C4-2B (cell line): Measurements from ENCODE around the gene PRKCH.
"Not testable (repeated sequence)": the region's sequence is repeated elsewhere in the genome, so short reads cannot be mapped to it uniquely, and the experiment has no call there.

Experiments used
- H3K27ac ChIP-seq: fragments of 450-650 bp; 2 replicates; pipeline ENCODE4 v1.5.1; 2017
- CTCF ChIP-seq: fragments of 450-650 bp; conservative IDR thresholded peaks from 2 replicates; pipeline ENCODE4 v1.5.1; 2017; ENCODE audit warnings: mild to moderate bottlenecking
- ZFX ChIP-seq: fragments of 450-650 bp; IDR thresholded peaks from 2 replicates; pipeline ENCODE4 v1.6.1; 2017

The PRKCH gene

GRCh38 chr14:61462566-61463193 is 141.3 kb downstream of the PRKCH start:
- TF ChIP-seq ZFX (no peak), CTCF (no peak)
- no peak overlapping the region for H3K27ac ChIP-seq

- H3K27ac ChIP-seq: no peak overlapping the region
- TF ChIP-seq ZFX (no peak), CTCF (no peak)
Observed at GRCh38 chr14:61463664-61464285, 142.4 kb downstream of the PRKCH start.

GRCh38 chr14:61464539-61465320 is 143.4 kb downstream of the PRKCH start:
- H3K27ac ChIP-seq: not testable (repeated sequence)

GRCh38 chr14:61466249-61466904 is 145.0 kb downstream of the PRKCH start:
- no peak for TF ChIP-seq CTCF
- no peak for TF ChIP-seq ZFX
- no peak overlapping the region for H3K27ac ChIP-seq

GRCh38 chr14:61466905-61467280 is 145.5 kb downstream of the PRKCH start:
- no peak overlapping the region for H3K27ac ChIP-seq
- no peak for TF ChIP-seq CTCF
- no peak for TF ChIP-seq ZFX

- H3K27ac ChIP-seq: no peak overlapping the region
- no peak for TF ChIP-seq ZFX
- TF ChIP-seq CTCF: no peak
Observed at GRCh38 chr14:61467296-61467695, 145.9 kb downstream of the PRKCH start.

- TF ChIP-seq ZFX (no peak), CTCF (no peak)
- no peak overlapping the region for H3K27ac ChIP-seq
Observed at GRCh38 chr14:61468063-61468825, 146.9 kb downstream of the PRKCH start.
